Activated CD8-positive, alpha-beta memory T cell treated with anti-CD3 and anti-CD28 coated beads for 24 hours (primary cell): ENCODE measurements around the gene GPR158.
"Not testable (repeated sequence)": the region's sequence is repeated elsewhere in the genome, so short reads cannot be mapped to it uniquely, and the experiment has no call there.

ENCODE experiments used
- DNase-seq: peaks from one replicate; pipeline ENCODE4 v3.0.0-alpha.2; 2020

Gene GPR158

GRCh38 chr10:25304606-25305005 lies 129.8 kb downstream of the GPR158 start:
- no peak for DNase-seq

GRCh38 chr10:25306386-25306785 lies 131.6 kb downstream of the GPR158 start:
- no peak for DNase-seq

GRCh38 chr10:25308278-25308677 lies 133.5 kb downstream of the GPR158 start:
- DNase-seq, result no peak

GRCh38 chr10:25317596-25318211 lies 142.9 kb downstream of the GPR158 start:
- not testable (repeated sequence) for DNase-seq

GRCh38 chr10:25327273-25327672 lies 152.5 kb downstream of the GPR158 start:
- DNase-seq, result no peak

GRCh38 chr10:25328361-25328760 lies 153.6 kb downstream of the GPR158 start:
- DNase-seq, result no peak

GRCh38 chr10:25329587-25329986 lies 154.8 kb downstream of the GPR158 start:
- not testable (repeated sequence) for DNase-seq

GRCh38 chr10:25334445-25334844 lies 159.6 kb downstream of the GPR158 start:
- no peak for DNase-seq

- DNase-seq, result no peak
These were observed 161.5 kb downstream of the GPR158 start for GRCh38 chr10:25336330-25336729.

- DNase-seq, result no peak
These were observed 163.5 kb downstream of the GPR158 start for GRCh38 chr10:25338271-25338670.

GRCh38 chr10:25339966-25340365 lies 165.2 kb downstream of the GPR158 start:
- no peak for DNase-seq

- DNase-seq, result no peak
These were observed 174.7 kb downstream of the GPR158 start for GRCh38 chr10:25349520-25349919.

GRCh38 chr10:25356609-25357008 lies 181.8 kb downstream of the GPR158 start:
- no peak for DNase-seq

- no peak for DNase-seq
These were observed 182.5 kb downstream of the GPR158 start for GRCh38 chr10:25357269-25357668.

GRCh38 chr10:25382029-25382810 lies 207.4 kb downstream of the GPR158 start:
- no peak for DNase-seq

- DNase-seq, result not testable (repeated sequence)
These were observed 208.1 kb downstream of the GPR158 start for GRCh38 chr10:25382901-25383300.

- DNase-seq, result no peak
These were observed 208.9 kb downstream of the GPR158 start for GRCh38 chr10:25383686-25384085.

GRCh38 chr10:25384618-25385017 lies 209.8 kb downstream of the GPR158 start:
- DNase-seq, result no peak

- no peak for DNase-seq
These were observed 213.5 kb downstream of the GPR158 start for GRCh38 chr10:25388188-25388861.

- DNase-seq, result no peak
These were observed 214.0 kb downstream of the GPR158 start for GRCh38 chr10:25388862-25389206.

GRCh38 chr10:25390733-25391132 lies 215.9 kb downstream of the GPR158 start:
- no peak for DNase-seq

GRCh38 chr10:25392132-25392531 lies 217.3 kb downstream of the GPR158 start:
- no peak for DNase-seq

GRCh38 chr10:25393621-25394020 lies 218.8 kb downstream of the GPR158 start:
- no peak for DNase-seq

- no peak for DNase-seq
These were observed 223.9 kb downstream of the GPR158 start for GRCh38 chr10:25398680-25399079.
